ENCODE results near the gene OR51S1. TPM values are rescaled to one million over a fixed set of nuclear protein-coding genes. Genes with fewer than 3 reads are reported as not detected.
"Not testable (repeated sequence)": the region's sequence is repeated elsewhere in the genome, so short reads cannot be mapped to it uniquely, and the experiment has no call there.

Gene OR51S1
- total and polyA plus RNA-seq, 10 of the 15 experiments (the other 5 are each of a cell fraction or from before 2014, with no cell fraction given), result not detected

DNA sequence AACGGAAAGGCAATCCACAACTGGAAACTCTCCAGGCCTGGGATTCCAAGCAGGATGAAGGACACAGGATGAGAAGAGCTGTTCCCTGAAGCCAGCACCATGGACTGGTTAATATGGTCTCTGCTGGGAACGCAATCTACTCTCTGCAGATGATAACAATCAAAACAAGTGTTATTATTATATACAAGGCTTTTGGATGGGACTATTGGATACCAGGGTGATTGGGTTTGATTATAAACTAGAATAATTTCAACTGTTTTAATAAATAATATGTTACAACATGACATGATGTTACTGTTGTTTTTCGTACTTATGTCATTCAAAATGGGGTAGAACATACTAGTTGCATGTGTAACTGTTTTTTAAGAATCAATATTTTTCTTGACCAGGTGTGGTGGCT, 44.7 kb downstream of the OR51S1 start, which contains the start of gene OR52R1:
TSS of gene OR52R1 (minus strand) at position 101 of the 400 bp plus-strand sequence. CDS start at position 101, 0 bp downstream.
- Histone ChIP-seq H3K27me3 (replicated peaks in 1 of 2; ENCODE audit: control insufficient read depth in 2 of 2, insufficient read depth in 2 of 2, low read length in 1 of 2) (no peaks in the 10 kb centered on the region), H3K27ac (ENCODE audit: control insufficient read depth, insufficient read depth) (no peak within 1 kb of the TSS), H3K4me3 (no peak within 1 kb of the TSS), H3K36me3 (ENCODE audit: control insufficient read depth in 2 of 2, insufficient read depth in 2 of 2, low read length in 1 of 2) (no peaks in the 10 kb centered on the region), H4K20me1 (ENCODE audit: control insufficient read depth, insufficient read depth) (no peaks in the 10 kb centered on the region), H2AFZ (ENCODE audit: control insufficient read depth, low read depth, low read length) (no peak within 1 kb of the TSS), H3K4me1 (ENCODE audit: control insufficient read depth, insufficient read depth, low read length) (no peaks in the 10 kb centered on the region), H3K9ac (ENCODE audit: control insufficient read depth, insufficient read depth, low read length) (no peak within 1 kb of the TSS), H3K79me2 (ENCODE audit: control insufficient read depth, insufficient read depth, low read length) (no peaks in the 10 kb centered on the region), H3K9me3 (replicated peaks; ENCODE audit: control insufficient read depth, insufficient read depth, low read length) (no peaks in the 10 kb centered on the region), H3K4me2 (ENCODE audit: control insufficient read depth, insufficient read depth) (no peak within 1 kb of the TSS)
- WGBS (ENCODE audit: insufficient coverage, insufficient replicate concordance, low lambda C conversion rate, missing lambda C conversion rate), result 8% methylated on average over 3 of the region's 3 CpGs
- RAD21 ChIA-PET (ENCODE audit: unreplicated experiment), result no interaction called here
- FAIRE-seq (no peak), ATAC-seq (no peak), DNase-seq (ENCODE audit: low read depth, low spot score) (no peak)
- intact Hi-C loops (cut with micrococcal nuclease; ENCODE audit: unreplicated experiment), result no loop called here
- SMC1A ChIA-PET (ENCODE audit: uncharacterized antibody, unreplicated experiment), result no interaction called here
- no peak for TF ChIP-seq BACH1 (IDR thresholded peaks at IDR 0.05; ENCODE audit: borderline replicate concordance)
- TF ChIP-seq YBX1 (IDR thresholded peaks at IDR 0.05), result no peak
- TF ChIP-seq NFXL1 (IDR thresholded peaks at IDR 0.05; ENCODE audit: borderline replicate concordance), result no peak
- TF ChIP-seq ZNF207 (IDR thresholded peaks at IDR 0.05; ENCODE audit: borderline replicate concordance), result no peak
- TF ChIP-seq, protein P1, sequence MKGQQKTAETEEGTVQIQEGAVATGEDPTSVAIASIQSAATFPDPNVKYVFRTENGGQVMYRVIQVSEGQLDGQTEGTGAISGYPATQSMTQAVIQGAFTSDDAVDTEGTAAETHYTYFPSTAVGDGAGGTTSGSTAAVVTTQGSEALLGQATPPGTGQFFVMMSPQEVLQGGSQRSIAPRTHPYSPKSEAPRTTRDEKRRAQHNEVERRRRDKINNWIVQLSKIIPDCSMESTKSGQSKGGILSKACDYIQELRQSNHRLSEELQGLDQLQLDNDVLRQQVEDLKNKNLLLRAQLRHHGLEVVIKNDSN (IDR thresholded peaks at IDR 0.05; ENCODE audit: borderline replicate concordance, extremely low read length, insufficient read depth, low read depth, low read length), result no peak
- TF ChIP-seq RB1 (IDR thresholded peaks at IDR 0.05; ENCODE audit: borderline replicate concordance), result no peak
- CTCF ChIA-PET, result no interaction called here
- no TSS peak for BruUV-seq (replicated peaks)
- in situ Hi-C loops (cut with MboI), result no loop called here
- POLR2A ChIA-PET, result no interaction called here

DNA sequence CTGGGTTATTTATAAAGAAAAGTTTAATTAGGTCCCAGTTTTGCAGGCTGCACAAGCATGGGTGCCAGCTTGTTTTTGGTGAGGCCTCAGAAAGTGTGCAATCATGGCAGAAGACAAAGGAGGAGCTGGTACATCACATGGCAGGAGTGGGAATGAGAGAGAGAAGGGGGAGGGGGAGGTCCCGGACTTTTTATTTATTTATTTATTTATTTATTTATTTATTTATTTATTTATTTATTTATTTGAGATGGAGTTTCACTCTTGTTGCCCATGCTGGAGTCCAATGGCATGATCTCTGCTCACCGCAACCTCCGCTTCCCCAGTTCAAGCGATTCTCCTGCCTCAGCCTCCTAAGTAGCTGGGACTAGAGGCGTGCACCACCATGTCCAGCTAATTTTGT, 47.7 kb downstream of the OR51S1 start:
- POLR2A ChIA-PET; H4K20me1 ChIP-seq (ENCODE audit: control insufficient read depth, insufficient read depth); H3K36me3 ChIP-seq (ENCODE audit: control insufficient read depth in 2 of 2, insufficient read depth in 2 of 2, low read length in 1 of 2); H3K9me3 ChIP-seq (replicated peaks; ENCODE audit: control insufficient read depth, insufficient read depth, low read length); H3K4me1 ChIP-seq (ENCODE audit: control insufficient read depth, insufficient read depth, low read length); ATAC-seq; FAIRE-seq; in situ Hi-C loops (cut with MboI); H3K4me3 ChIP-seq; H3K9ac ChIP-seq (ENCODE audit: control insufficient read depth, insufficient read depth, low read length); H3K27me3 ChIP-seq (replicated peaks in 1 of 2; ENCODE audit: control insufficient read depth in 2 of 2, insufficient read depth in 2 of 2, low read length in 1 of 2); BruUV-seq (replicated peaks); intact Hi-C loops (cut with micrococcal nuclease; ENCODE audit: unreplicated experiment); H3K27ac ChIP-seq (ENCODE audit: control insufficient read depth, insufficient read depth); H2AFZ ChIP-seq (ENCODE audit: control insufficient read depth, low read depth, low read length); DNase-seq (ENCODE audit: low read depth, low spot score); SMC1A ChIA-PET (ENCODE audit: uncharacterized antibody, unreplicated experiment); CTCF ChIA-PET; RAD21 ChIA-PET (ENCODE audit: unreplicated experiment); H3K79me2 ChIP-seq (ENCODE audit: control insufficient read depth, insufficient read depth, low read length); H3K4me2 ChIP-seq (ENCODE audit: control insufficient read depth, insufficient read depth): not testable (repeated sequence)
- WGBS (ENCODE audit: insufficient coverage, insufficient replicate concordance, low lambda C conversion rate, missing lambda C conversion rate), result 54% methylated on average over 3 of the region's 5 CpGs
